Measurements from ENCODE around the gene SDCCAG8.
A peak's percentile ranks its signal among the peaks of the same experiment; 100 is the strongest.

The SDCCAG8 gene

DNA sequence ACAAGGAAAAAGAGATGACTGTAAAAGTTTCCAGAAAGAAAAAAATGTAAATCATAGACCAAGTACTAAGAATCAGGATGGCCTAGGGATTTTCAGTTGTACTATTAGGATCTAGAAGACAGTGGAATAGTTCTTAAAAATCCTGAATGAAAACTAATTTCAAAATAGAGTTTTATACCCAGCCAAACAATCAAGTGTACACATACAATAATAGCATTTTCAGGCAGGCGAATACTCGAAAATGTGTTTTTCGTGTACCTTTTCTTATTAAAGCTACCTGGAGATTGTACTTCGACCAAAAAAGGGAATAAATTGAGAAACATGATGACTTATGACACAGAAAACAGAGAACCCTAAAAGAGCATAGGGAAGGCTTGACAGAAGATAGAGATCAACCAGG is 118.6 kb downstream of the SDCCAG8 start:
- TF ChIP-seq, protein P1, sequence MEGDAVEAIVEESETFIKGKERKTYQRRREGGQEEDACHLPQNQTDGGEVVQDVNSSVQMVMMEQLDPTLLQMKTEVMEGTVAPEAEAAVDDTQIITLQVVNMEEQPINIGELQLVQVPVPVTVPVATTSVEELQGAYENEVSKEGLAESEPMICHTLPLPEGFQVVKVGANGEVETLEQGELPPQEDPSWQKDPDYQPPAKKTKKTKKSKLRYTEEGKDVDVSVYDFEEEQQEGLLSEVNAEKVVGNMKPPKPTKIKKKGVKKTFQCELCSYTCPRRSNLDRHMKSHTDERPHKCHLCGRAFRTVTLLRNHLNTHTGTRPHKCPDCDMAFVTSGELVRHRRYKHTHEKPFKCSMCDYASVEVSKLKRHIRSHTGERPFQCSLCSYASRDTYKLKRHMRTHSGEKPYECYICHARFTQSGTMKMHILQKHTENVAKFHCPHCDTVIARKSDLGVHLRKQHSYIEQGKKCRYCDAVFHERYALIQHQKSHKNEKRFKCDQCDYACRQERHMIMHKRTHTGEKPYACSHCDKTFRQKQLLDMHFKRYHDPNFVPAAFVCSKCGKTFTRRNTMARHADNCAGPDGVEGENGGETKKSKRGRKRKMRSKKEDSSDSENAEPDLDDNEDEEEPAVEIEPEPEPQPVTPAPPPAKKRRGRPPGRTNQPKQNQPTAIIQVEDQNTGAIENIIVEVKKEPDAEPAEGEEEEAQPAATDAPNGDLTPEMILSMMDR (IDR thresholded peaks at IDR 0.05; ENCODE audit: low read depth, low read length), result no peak
- TF ChIP-seq MYC (IDR thresholded peaks at IDR 0.05; ENCODE audit: low read depth, low read length), result no peak
- TF ChIP-seq POLR2A (IDR thresholded peaks at IDR 0.05; ENCODE audit: extremely low read depth, insufficient read length), result no peak
- TF ChIP-seq, protein P2, sequence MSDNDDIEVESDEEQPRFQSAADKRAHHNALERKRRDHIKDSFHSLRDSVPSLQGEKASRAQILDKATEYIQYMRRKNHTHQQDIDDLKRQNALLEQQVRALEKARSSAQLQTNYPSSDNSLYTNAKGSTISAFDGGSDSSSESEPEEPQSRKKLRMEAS (IDR thresholded peaks at IDR 0.05; ENCODE audit: low read depth, low read length), result no peak
- H3K4me3 ChIP-seq (ENCODE audit: low read depth, low read length), result no peak overlapping the region
- DNase-seq (ENCODE audit: low read depth), result no peak

- DNase-seq (ENCODE audit: low read depth), result no peak
- TF ChIP-seq, protein P1 (IDR thresholded peaks at IDR 0.05; ENCODE audit: low read depth, low read length), result no peak
- TF ChIP-seq MYC (IDR thresholded peaks at IDR 0.05; ENCODE audit: low read depth, low read length), result no peak
- no peak for TF ChIP-seq POLR2A (IDR thresholded peaks at IDR 0.05; ENCODE audit: extremely low read depth, insufficient read length)
- TF ChIP-seq, protein P2 (IDR thresholded peaks at IDR 0.05; ENCODE audit: low read depth, low read length), result no peak
- H3K4me3 ChIP-seq (ENCODE audit: low read depth, low read length), result no peak overlapping the region
These were observed 119.8 kb downstream of the SDCCAG8 start for GRCh38 chr1:243375596-243375995.

GRCh38 chr1:243378669-243379068 is 122.8 kb downstream of the SDCCAG8 start:
- TF ChIP-seq POLR2A (IDR thresholded peaks at IDR 0.05; ENCODE audit: extremely low read depth, insufficient read length), result no peak
- no peak overlapping the region for H3K4me3 ChIP-seq (ENCODE audit: low read depth, low read length)
- DNase-seq (ENCODE audit: low read depth), result no peak

DNA sequence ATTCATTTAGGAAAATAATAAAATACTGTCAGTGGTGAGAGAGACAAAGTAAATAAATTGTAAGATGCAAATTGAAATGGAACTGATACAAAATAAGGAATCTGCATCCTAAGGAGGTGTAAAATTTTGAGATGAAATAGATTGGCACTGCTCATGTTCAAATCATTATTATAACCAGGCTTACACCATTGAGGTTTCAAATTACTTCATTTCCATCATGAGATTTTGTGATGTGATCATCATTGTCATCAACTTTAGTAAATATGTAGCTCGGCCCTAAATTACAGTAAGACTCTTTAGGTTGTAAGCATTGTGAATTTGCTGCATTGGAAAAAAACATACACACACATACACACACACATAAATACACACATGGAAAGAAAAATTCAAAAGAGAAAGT is 123.4 kb downstream of the SDCCAG8 start:
- no peak for DNase-seq (ENCODE audit: low read depth)
- no peak overlapping the region for H3K4me3 ChIP-seq (ENCODE audit: low read depth, low read length)
- TF ChIP-seq POLR2A (IDR thresholded peaks at IDR 0.05; ENCODE audit: extremely low read depth, insufficient read length) (no peak), MYC (IDR thresholded peaks at IDR 0.05; ENCODE audit: low read depth, low read length) (no peak)
- TF ChIP-seq, protein P1 (IDR thresholded peaks at IDR 0.05; ENCODE audit: low read depth, low read length), result no peak
- TF ChIP-seq, protein P2 (IDR thresholded peaks at IDR 0.05; ENCODE audit: low read depth, low read length), result no peak

DNA sequence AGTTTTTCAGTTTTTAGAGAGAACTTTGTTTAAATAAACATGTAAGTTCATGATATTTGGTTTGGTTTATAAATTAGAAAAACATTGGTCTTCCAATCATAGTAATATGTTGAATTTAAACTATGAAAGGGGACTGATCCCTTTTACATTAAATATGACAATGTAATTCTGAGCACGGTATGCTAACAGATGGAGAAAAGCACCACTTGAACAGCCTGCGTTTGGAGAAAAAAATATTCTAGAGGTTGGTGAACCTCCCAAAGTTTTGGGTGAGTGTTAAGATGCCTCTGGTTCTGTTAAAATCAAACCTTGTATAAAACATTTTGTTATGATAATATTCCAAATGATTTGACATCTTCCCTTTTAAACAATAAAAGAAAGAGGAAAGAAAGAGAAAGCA is 123.9 kb downstream of the SDCCAG8 start:
- DNase-seq (ENCODE audit: low read depth), result no peak
- TF ChIP-seq, protein P1 (IDR thresholded peaks at IDR 0.05; ENCODE audit: low read depth, low read length), result no peak
- TF ChIP-seq, protein P2 (IDR thresholded peaks at IDR 0.05; ENCODE audit: low read depth, low read length), result no peak
- TF ChIP-seq MYC (IDR thresholded peaks at IDR 0.05; ENCODE audit: low read depth, low read length) (no peak), POLR2A (IDR thresholded peaks at IDR 0.05; ENCODE audit: extremely low read depth, insufficient read length) (no peak)
- no peak overlapping the region for H3K4me3 ChIP-seq (ENCODE audit: low read depth, low read length)

GRCh38 chr1:243388276-243388675 is 132.4 kb downstream of the SDCCAG8 start:
- peak; percentile 2 for DNase-seq (ENCODE audit: low read depth)
- no peak overlapping the region for H3K4me3 ChIP-seq (ENCODE audit: low read depth, low read length)
- TF ChIP-seq, protein P1 (IDR thresholded peaks at IDR 0.05; ENCODE audit: low read depth, low read length), result no peak
